Common myeloid progenitor, CD34-positive (primary cell): Measurements from ENCODE around the gene SYMPK.

Experiments
- CTCF ChIA-PET: fragments of 350-600 bp; sonication (Branson Sonifier 250); formaldehyde crosslinking; loops from one replicate; lab custom pipeline; 2021; ENCODE audit warnings: antibody characterized with exemption; lab: Charles Lee
- POLR2A ChIA-PET: fragments of 350-600 bp; sonication (Branson Sonifier 250); formaldehyde crosslinking; loops from one replicate; lab custom pipeline; 2021; ENCODE audit warnings: antibody characterized with exemption; lab: Charles Lee
- DNase-seq, 3 donors: peaks; one replicate each; pipeline versions ENCODE4 v3.0.0 to v3.0.0-alpha.2; 2013
- H3K27ac ChIP-seq, 2 experiments: 1 replicate in 1 of 2; 2 replicates in 1 of 2; pipeline ENCODE4 v1.7.0; 2013; ENCODE audit warnings: inconsistent platforms in 2 of 2, low read length in 2 of 2, mild to moderate bottlenecking in 2 of 2, low read depth in 1 of 2, moderate library complexity in 1 of 2; ENCODE audit not compliant: severe bottlenecking in 2 of 2, insufficient read depth in 1 of 2, poor library complexity in 1 of 2
- H3K27me3 ChIP-seq, 5 experiments: replicated peaks in 2 of 5; 1 replicate in 3 of 5; 2 replicates in 2 of 5; pipeline versions ENCODE4 v1.6.1 to v1.7.0; 2013; ENCODE audit warnings: low read length in 4 of 5, mild to moderate bottlenecking in 2 of 5, moderate library complexity in 2 of 5, inconsistent platforms in 1 of 5; ENCODE audit not compliant: insufficient read depth in 5 of 5, control insufficient read depth in 4 of 5
- H3K36me3 ChIP-seq, 4 experiments: 1 replicate in 2 of 4; 2 replicates in 2 of 4; pipeline versions ENCODE4 v1.6.1 to v1.7.0; 2013; ENCODE audit warnings: low read length in 3 of 4, control low read depth in 1 of 4, mild to moderate bottlenecking in 1 of 4; ENCODE audit not compliant: control insufficient read depth in 4 of 4, insufficient read depth in 4 of 4
- H3K4me1 ChIP-seq, 4 experiments: 1 replicate in 3 of 4; 2 replicates in 1 of 4; pipeline versions ENCODE4 v1.6.1 to v1.7.1; 2013; ENCODE audit warnings: low read length in 3 of 4, mild to moderate bottlenecking in 3 of 4, control low read depth in 1 of 4, inconsistent platforms in 1 of 4, moderate library complexity in 1 of 4; ENCODE audit not compliant: control insufficient read depth in 4 of 4, insufficient read depth in 4 of 4; ENCODE audit errors: control extremely low read depth in 1 of 4
- H3K4me3 ChIP-seq, 7 experiments: 1 replicate in 4 of 7; 2 replicates in 3 of 7; pipeline versions ENCODE4 v1.5.1 to v1.7.0; 2013; ENCODE audit warnings: mild to moderate bottlenecking in 7 of 7, low read length in 6 of 7, moderate library complexity in 6 of 7, inconsistent platforms in 2 of 7, low read depth in 2 of 7, control low read depth in 1 of 7; ENCODE audit not compliant: insufficient read depth in 4 of 7, control insufficient read depth in 1 of 7; ENCODE audit errors: extremely low read depth in 1 of 7
- H3K9me3 ChIP-seq, 5 experiments: 1 replicate in 4 of 5; 2 replicates in 1 of 5; pipeline versions ENCODE4 v1.6.1 to v1.7.1; 2013; ENCODE audit warnings: low read length in 4 of 5, mild to moderate bottlenecking in 2 of 5, inconsistent platforms in 1 of 5, low read depth in 1 of 5, moderate library complexity in 1 of 5; ENCODE audit not compliant: control insufficient read depth in 4 of 5, insufficient read depth in 2 of 5; ENCODE audit errors: control extremely low read depth in 1 of 5
- WGBS: methylation state at CpG from one replicate; pipeline ENCODE4 v1.1.5; 2013; ENCODE audit not compliant: insufficient coverage; 5-methylcytosine and 5-hydroxymethylcytosine counted together

The SYMPK gene

DNA sequence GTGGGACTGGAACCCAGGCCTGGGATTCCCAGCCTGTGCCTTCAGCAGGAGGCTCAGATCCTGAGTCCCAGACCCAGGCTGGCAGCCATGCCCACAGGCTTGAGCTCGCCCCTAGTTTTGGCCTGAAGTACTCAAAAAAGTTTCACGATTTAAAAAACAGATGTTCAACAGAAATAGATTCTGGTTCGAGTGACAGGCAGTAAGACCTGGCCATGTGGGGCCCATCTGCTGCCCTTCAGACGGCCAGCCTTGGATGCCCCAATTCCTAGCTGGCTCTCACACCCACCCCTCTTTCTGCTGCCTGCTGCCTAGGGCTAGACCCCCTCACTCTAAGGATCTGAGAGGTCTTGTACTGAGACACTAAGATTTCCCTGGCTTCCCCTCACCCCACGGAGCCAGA, 77.8 kb downstream of the SYMPK start:
- Histone ChIP-seq H3K27me3 (peaks cover 0 to 93% (median 28%) of the 10 kb centered on the region in 5 experiments), H3K27ac (no peak overlapping the region), H3K4me3 (no peak overlapping the region), H3K4me1 (peaks cover 0 to 6% (median 0%) of the 10 kb centered on the region in 4 experiments), H3K9me3 (no peaks in the 10 kb centered on the region), H3K36me3 (peaks cover 0 to 3% (median 0%) of the 10 kb centered on the region in 4 experiments)
- ChIA-PET CTCF (interaction anchor here (2.2 kb wide), 1 partner anchor 14 kb away, joined by 7 read pairs; no protein-coding TSS in a partner anchor), POLR2A (no interaction called here)
- no peak for DNase-seq
- 97% methylated on average over 5 of the region's 5 CpGs for WGBS

DNA sequence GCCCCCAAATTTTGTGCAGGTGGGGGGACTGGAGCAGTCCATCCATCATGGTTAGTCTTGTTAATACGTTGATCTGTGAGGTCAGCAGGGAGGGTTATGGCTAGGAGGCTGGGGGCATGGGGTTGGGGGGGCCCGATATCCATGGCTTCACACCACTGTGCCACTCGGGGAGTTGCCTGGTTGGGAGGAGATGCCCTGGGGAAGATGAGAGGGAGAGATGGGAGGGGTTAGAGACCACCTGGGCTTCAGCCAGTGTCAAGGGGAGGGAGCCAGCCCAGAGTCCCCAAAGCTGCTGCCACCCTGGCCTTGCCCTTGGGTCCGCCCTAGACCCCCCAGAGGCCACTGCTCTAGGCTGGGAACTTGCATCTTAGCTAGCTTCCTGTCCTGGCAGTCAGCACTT, 78.9 kb downstream of the SYMPK start:
- Histone ChIP-seq H3K9me3 (no peaks in the 10 kb centered on the region), H3K27ac (no peak overlapping the region), H3K36me3 (no peaks in the 10 kb centered on the region), H3K4me3 (no peak overlapping the region), H3K27me3 (peaks cover 0 to 97% (median 26%) of the 10 kb centered on the region in 5 experiments), H3K4me1 (peaks cover 0 to 10% (median 7%) of the 10 kb centered on the region in 4 experiments)
- ChIA-PET CTCF (interaction anchor here (2.2 kb wide), 1 partner anchor 15 kb away, joined by 7 read pairs; no protein-coding TSS in a partner anchor), POLR2A (no interaction called here)
- DNase-seq, result no peak
- 90% methylated on average over 2 of the region's 4 CpGs for WGBS

DNA sequence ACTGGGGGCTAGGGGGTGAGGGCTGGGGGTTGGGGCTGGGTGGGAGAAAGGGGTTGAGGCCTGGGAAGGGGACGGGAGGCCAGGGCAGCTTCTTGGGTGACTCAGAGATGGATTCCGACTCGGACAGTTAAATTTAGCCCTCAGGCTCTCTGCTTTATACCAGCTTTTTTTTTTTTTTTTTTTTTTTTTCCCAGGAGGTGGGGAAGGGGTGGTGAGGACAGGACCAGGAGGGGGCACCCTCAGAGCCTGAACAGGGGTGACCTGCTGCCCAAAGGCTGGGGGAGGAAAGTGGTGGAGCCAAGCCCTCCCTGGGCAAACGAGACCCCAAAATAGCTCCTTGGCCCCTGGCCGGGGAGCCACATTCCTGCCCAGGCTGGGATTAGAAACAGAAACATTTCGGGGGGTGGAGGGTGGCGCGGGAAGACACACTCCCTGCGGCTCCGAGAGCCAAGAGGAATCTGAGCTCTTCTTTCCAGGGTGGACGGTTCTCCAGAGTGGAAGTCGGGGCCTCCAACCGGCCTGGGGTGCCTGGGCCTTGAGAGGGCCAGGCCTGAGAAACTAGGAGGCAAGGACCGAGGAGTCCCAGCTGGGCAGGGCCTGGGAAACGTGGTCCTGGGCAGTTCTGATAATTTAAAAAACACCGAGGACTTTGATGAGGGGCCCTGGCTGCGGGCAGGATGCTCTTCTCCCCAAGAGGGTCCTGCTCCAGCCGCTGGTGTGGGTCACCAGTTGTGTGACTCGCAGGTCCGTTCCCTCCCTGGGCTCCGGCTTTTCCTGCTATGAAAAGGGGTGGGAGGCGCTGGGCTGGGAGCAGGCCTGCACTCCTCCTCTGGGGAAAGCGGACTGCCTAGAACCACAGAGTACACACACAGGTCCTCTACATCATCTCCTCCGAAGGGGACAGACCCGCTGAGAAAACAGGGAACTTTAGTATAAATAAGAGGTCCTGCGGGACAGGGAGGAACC, 79.8 kb downstream of the SYMPK start:
- WGBS, result 97% methylated on average over 18 of the region's 26 CpGs
- CTCF ChIA-PET, result interaction anchor here (1.2 to 3.1 kb wide), 5 partner anchors 10 to 18 kb away, joined by 3 to 8 read pairs (median 5); no protein-coding TSS in a partner anchor
- no peaks in the 10 kb centered on the region for H3K36me3 ChIP-seq
- POLR2A ChIA-PET, result interaction anchor here (0.7 kb wide), 1 partner anchor 103 kb away, joined by 3 read pairs; no protein-coding TSS in a partner anchor
- no peaks in the 10 kb centered on the region for H3K9me3 ChIP-seq
- H3K27ac ChIP-seq, result no peak overlapping the region
- no peak for DNase-seq
- H3K4me1 ChIP-seq, result peaks cover 0 to 13% (median 12%) of the 10 kb centered on the region in 4 experiments
- H3K27me3 ChIP-seq, result peaks cover 0 to 96% (median 26%) of the 10 kb centered on the region in 5 experiments
- H3K4me3 ChIP-seq, result no peak overlapping the region

DNA sequence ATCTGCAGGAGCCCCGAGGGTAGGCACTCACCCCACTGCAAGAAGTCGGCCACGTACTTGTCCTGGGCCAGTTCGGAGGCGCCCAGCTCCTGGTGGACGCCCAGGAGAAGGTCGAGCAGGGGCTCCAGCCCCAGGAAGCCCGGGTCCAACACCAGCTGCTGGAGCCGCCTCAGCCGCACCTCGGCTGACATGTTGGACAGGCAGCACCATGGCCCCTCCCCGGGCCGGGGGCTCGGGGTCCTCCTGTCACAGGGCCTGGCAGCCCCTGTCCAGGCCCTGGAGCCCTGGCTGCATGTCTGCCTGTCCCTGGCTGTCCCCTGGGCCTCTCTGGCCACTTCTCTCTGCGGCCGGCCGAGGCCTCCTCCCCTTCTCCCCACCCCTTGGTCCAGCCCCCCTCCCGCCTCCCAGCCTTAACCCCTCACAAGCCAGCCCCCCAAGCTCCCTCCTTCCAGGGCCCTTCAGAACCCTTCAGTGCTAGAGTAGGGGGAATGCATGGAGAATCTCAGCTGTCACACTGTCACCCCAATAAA, 80.7 kb downstream of the SYMPK start, which contains the start of gene DMPK:
TSS of gene DMPK (minus strand) at position 329 of the 530 bp plus-strand sequence. CDS start at position 191, 138 bp downstream.
- Histone ChIP-seq H3K9me3 (no peaks in the 10 kb centered on the region), H3K4me1 (peaks cover 0 to 13% (median 12%) of the 10 kb centered on the region in 4 experiments), H3K27ac (no peak within 1 kb of the TSS), H3K36me3 (no peaks in the 10 kb centered on the region), H3K27me3 (peaks cover 0 to 97% (median 27%) of the 10 kb centered on the region in 5 experiments), H3K4me3 (no peak within 1 kb of the TSS)
- ChIA-PET CTCF (interaction anchor here (1.2 to 3.1 kb wide), 5 partner anchors 9 to 19 kb away, joined by 3 to 8 read pairs (median 5); no protein-coding TSS in a partner anchor), POLR2A (interaction anchor here (0.7 kb wide), 1 partner anchor 50 kb away, joined by 3 read pairs; no protein-coding TSS in a partner anchor)
- no peak for DNase-seq
- WGBS, result 58% methylated on average over 14 of the region's 18 CpGs

DNA sequence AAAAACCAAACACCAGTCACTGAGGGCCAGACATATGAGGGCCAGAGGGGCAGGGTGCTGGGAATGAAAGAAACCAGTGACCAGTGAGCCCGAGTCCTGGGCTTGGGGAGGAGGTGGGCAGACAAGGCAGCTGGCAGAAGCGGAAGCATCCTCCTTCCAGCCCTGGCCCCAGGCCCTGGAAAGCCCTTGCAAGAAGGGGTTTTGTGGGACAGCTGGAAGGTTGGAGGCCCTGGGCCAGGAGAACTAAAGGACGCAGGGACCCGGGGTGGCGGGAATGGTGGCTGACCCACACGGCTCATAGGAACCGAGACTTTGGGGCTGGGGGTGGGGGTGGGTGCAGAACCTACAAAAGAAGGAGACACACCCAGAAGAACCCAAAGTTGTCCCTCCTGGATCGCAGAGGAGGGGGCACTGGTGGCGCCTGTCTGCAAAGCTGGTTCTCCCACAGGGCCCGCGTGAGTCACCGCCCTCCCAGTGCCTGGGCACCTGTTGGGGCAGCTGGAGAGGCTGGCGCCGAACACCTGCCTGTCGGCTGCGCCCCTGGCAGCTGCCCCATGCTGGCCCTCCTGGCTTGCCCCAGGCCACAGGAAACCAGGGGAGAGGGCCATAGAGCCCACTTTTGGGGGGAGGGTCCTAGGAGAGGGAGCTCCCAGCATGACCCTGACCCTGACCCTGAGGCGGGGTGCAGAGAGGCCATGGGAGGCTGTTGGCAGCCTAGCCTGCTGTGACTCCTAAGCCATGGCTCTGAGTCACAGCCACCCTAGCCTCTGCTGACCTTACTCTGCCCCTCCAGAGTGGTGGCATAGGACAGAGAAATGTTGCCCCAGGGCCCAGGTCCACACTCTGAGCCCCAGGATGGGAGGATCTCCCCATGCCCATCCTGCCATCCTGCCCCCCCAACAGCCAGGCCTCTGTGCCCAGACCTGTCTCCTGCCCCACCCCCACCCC, 81.5 kb downstream of the SYMPK start:
- Histone ChIP-seq H3K27ac (no peak overlapping the region), H3K4me3 (no peak overlapping the region), H3K4me1 (peaks cover 0 to 13% (median 12%) of the 10 kb centered on the region in 4 experiments), H3K9me3 (no peaks in the 10 kb centered on the region), H3K36me3 (no peaks in the 10 kb centered on the region), H3K27me3 (peaks cover 0 to 97% (median 26%) of the 10 kb centered on the region in 5 experiments)
- 80% methylated on average over 17 of the region's 17 CpGs for WGBS
- ChIA-PET POLR2A (interaction anchor here (0.7 to 1.1 kb wide), 2 partner anchors 13 to 51 kb away, joined by 3 read pairs; partner anchors contain the start of gene SIX5), CTCF (interaction anchor here (0.7 to 3.1 kb wide), 7 partner anchors 8 to 22 kb away, joined by 3 to 8 read pairs (median 4); no protein-coding TSS in a partner anchor)
- peak in 1 of 3 donors; percentile 31 for DNase-seq
